NCI-H82 (cell line): ENCODE data around the gene SPI1.
A peak's percentile ranks its signal among the peaks of the same experiment; 100 is the strongest.

Experiments used
- DNase-seq: peaks from one replicate; lab custom pipeline; 2025; lab: John Stamatoyannopoulos, UW

The SPI1 gene

DNA sequence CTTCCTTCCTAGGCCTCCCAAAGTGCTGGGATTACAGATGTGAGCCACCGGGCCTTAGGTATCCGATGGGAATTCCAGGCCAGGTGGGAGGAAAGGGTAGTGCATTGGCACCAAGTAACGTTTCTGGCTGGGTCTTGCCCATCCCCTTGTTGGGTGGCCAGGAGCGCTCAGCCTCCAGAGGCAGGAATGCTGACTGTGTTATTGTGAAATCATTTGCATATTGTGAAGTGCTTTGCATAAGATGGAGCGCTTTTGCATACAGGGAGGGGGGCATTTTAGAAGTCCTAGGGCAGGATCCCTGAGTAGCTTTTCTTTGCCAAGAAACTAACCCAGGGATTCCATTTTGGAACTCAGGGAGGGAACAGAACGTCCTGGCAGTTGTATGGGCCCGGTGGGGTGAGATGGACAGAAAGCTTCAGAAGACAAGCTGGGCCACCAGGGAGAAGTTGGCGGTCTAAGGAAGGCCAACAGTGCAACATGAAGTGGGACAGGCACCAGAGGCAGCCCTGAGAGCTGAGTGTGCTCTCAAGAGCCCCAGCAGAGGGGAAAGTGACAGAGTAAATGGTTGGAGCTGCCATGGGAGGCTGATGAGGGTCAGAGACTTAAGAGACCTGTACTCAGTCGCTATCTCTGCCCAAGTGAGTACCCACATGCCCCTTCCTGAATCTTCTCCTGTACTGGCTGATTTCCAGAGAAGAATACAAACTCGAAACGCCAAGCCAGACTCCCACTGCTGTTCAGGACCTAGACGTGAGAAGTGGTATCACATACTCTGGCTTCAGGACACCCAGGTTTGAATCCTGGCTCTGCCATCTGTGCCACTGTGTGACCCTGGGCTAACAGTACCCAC is 28.8 kb upstream of the SPI1 start:
- no peak for DNase-seq

DNA sequence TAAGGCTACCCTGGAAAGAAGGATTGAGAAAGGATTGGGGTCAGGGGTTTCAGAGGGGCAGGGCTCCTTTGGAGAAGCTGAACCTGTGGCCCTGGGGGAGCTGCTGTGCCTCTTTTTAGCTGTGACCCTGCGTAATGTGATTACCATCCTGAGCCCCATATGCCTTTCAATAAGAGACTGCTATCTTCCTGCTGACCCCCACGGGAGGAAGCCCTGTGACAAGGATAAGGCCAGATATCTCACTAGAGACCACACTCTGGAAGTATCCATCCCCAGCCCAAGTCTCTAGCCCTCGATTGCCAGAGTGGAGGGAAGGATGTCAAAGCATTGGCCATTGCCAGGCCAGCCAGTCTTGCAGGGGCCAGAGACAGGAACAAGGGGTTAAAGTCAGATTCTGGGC is 25.2 kb upstream of the SPI1 start:
- peak; percentile 67 for DNase-seq

DNA sequence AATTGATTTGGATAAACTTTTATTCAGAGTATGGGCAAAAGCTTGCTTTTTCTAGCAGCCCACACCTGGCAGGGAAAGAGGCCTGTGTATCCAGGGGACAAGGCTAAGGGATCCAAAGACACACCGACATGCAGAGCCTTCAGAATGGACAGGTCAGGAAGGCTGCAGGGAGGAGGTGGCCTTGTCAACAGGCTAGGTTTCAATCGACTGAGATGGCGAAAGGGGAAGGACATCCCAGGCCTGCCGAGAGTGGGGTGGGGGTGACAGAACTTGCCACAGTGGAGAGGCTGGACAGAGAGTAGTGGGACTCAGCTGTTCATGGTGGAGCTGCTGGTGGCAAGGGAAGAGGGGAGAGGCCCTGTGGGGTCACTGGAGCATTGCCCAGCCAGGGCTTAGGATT is 24.8 kb upstream of the SPI1 start:
- DNase-seq = no peak

DNA sequence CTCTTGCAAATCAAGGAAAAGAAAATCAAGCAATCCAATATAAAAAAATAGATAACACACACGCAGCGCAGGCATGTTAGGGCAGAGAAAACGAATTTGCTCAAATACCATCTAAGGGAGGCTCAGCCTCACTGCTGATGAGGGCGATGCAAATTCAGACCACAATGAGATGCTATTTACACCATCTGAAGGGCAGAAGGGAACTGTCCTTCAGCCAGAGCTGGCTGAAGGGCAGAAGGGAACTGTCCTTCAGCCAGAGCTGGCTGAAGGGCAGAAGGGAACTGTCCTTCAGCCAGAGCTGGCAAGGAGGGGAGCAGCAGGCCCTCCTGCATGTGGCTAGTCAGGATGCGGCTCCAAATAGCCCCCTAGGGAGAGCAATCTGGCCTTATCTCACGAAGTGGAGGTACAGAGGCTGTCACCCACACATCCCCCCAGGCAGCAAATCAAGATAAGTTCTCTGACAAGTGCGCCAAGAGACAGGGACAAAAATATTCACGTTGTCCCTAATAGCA is 22.5 kb upstream of the SPI1 start:
- no peak for DNase-seq

DNA sequence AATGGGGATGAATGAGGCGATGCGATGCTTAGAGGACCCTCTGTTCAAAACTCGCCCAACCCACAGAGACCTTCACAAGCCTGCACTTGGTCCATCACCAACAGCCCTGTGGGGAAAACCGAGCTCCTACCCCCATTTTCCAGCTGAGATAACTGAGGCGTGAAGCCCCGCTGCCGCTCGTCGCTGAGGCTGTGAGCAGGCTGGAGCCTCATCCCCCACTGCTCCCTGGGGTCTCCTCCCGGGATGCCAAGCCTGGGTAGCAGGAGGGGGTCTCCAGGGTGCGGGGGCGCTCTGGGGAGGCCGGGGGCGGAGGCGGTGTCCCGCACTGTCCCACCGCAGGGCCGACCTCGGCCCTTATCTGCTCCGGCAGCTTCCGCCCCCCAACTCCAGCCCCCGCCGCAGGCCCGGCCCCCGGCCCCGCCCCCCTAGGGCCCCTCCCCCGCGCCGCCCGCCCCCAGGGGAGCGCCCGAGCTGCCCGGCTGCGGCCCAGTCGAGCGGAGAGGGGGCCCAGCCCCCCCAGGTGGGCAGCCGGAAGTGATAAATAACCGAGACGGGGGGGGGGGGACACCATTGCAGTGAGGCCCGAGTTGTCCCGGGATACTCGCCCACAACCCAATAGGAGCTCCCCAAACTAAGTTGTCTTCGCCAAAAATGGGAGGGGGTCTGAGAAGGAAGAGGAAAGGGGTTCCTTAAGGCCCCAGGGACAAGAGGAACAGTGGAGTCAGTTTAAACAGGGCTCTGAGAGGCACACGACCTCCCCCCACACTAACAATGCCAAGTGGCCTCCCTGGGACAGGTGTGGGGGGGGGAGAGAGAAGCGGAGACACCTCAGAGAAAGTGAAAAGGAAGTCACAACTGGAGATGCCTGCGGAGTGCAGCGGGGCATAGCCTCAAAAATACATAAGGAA is 21.8 kb upstream of the SPI1 start:
- DNase-seq = no peak

DNA sequence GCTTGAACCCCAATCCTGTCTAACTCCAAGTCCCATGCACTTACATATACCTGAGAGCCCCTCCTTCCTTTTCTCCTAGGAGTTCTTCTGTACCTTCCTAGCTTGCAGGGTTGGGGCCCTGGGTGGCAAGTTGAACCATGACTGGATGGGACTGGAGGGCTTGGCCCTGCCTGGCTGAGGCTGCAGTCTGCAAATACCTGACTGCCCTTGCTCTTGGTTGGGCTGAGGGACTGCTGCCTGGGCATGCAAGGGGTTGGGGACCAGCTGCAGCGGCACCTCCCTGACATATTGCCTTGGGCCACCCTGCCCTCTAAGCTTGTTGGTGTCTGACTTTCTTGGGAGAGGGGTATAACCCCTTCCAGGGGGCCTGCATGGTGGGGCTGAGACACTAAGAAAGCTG is 20.2 kb upstream of the SPI1 start:
- no peak for DNase-seq

DNA sequence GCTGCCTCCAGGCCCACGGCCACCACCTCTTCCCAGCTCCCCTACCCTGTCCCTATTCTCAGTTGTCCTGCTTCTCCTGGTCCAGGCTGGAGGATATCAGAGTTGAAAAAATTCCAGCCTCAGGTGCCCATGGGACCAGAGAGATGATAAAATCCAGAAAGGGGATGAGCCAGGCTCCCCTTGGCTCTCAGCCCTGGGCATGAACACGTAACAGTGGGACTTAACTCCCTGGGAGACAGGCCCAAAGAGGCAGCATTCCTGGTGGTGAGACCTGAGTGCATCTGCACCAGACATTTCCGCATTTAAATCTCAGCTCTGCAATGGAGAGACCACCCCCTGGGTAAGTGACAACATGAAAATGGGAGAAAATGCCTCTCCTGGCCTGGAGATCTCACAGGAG is 19.7 kb upstream of the SPI1 start:
- DNase-seq = no peak

DNA sequence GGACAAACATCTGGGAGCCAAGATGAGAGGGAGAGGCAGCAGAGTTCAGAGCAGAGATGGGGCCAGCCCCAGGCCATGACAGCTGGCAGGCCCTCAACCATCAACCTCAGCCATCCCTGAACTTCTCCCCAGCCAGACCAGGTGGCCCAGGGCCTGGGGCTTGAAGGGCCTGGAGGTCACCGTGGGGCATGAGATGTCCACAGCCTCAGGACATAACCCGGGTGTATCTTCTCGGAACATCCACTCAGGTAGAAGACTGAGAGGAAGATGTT is 17.6 kb upstream of the SPI1 start:
- no peak for DNase-seq

DNA sequence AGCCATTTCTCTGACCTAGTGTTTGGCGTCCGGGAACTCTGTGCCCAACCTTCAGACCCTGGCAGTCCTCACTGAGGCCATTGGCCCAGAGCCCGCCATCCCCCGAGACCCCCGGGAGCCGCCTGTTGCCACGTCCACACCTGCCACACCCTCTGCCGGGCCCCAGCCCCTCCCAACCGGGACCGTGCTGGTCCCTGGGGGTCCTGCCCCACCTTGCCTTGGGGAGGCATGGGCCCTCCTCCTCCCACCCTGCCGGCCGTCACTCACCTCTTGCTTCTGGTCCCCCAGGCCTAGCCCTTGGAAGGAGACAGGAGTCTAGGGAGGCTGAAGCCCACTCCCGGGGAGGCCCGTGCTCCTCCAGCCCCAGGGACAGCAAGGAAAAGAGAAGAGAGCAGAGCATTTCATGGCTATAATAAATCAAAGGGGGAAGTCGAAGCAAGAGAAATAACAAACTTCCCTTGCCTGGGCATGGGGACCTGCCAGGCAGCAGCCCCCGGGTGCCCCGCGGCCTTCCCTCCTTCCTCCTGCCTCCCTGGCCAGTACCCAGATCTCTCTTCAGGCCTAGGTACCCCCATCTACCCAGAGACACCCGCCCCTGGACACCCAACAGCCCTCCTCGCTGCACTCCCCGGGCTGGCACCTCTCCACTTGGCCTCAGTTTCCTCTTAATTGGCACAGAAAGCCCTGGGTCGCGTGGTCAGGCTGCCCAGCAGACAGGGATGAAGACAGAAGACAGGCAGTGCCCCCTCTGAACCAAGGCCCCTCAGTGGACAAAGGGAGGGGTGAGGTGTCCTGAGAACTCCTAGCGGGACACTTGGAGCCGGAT is 17.1 kb upstream of the SPI1 start:
- no peak for DNase-seq

DNA sequence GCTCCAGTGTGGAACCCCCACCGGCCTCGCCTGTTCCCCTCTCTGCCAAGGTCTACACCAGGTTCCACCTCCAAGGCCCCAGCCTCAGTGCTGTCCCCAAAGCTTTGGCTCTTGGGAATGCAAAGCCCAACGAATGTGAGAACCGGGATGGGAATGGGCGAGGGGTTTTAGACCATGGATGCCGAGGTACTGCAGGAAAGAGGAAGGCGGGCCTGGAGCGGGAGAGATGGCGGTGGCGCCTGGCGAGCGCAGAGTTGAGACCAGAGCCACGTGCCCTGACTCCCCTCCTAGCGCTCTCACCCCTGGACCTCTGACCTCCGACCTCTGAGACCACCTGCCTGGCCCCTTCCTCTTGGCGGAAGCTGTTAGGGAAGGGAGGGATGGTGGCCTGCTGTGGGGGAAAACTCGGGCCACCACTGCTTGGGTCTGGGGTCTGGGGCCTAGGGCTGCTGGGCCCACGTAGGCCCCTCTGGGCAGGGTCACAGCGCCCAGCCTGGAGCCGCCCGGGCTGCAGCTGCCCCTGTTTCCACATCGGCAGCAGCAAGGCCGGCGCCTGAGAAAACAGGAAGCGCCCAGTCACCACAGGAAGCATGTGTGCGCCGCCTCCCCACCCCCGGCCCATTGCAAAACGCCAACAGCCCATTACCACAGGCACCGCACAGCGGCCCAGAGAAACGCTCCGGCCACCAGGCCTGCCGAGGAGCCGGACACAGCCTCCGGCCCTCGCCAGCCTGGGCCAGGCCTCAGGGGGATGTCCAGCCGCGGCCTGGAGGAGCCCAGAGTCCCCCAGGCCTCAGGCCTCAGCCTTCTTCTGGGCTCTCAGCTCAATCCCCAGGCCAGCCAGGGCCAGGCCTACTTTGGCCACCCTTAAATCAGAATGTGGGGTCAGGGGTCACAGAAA is 16.2 kb upstream of the SPI1 start:
- no peak for DNase-seq

DNA sequence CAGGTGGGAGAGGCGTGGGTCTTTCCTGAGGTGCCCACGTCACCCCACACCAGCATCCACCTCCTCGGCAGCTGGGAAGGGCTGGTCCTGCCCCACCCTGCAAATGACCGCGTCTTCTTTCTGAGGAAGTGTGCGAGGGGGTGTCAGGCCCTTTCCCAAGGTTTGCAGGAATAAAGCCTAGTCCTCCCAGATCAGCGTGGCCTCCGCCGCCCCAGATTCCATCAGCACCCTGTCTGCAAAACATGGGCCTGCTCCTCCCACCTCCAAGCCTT is 15.6 kb upstream of the SPI1 start:
- no peak for DNase-seq

DNA sequence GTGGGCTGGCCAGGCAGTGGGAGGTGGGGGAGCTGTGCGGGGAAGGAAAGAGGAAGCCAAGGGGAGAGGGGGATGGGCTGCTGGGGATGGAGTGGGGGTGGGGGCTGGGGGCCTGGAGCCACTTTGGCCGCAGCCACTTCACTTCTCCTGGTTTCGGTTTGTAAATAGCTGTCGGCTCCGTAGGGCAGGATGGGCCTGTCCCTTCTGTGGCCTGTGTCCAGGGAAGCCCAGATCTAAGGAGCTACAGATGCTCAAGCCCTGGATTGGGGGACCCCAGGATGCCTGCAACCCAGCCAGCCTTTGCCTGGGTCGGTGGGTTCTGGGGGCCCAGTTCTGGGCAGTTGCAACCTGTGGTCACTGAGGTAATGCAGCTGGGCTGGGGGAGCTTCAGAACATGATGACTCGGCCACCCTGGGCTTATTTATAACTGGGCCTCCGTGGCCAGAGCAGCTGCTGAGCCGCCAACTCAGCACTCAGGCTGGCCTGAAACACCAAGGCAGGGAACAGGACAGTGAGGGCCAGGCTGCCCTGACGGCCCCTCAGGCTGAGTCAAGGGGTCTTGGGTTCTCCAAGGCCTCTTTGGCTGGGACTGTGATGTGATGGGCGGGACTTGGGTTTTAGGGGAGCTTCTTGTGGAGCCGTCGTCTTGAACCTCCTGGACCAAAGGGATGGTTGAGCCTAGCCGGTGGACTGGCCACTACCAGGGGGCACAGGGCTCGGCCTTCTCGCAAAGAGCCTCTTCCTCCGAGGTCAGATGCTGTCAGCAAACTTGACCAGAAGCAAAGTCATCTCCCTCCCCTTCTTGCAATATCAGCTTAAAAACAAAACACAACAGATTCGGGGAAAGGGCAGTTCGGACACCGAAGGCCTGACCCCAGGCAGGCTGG is 15.1 kb upstream of the SPI1 start:
- DNase-seq = no peak

DNA sequence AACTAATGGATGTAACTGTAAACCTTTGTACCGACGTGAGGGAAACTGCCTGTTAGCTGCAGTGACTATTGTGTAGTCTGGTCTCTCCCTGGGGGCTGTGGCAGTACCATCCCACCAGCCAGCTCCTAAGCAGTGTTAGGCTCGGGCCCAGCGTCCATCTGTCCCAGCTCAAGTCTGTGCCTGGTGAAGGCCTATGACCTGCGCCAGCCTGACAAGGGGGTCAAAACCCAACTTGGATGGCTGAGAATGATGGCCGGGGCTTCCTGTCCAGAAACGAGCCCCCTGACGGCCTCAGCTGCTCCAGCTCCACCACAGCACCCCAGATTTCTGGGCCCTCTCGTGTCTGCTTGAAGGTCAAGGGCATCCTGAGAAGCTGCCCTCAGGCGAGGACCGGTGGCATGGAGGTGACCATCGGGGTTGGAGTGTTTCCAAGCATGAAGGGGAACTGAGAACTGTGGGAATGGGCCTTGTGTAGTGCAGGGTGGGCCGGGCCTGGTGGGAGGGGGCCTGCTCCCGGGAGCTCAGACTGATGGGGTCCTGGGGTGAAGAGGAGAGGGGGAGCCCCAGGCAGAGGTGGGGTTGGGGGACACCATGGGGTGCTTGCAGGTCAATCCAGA is 14.3 kb upstream of the SPI1 start:
- DNase-seq = no peak

DNA sequence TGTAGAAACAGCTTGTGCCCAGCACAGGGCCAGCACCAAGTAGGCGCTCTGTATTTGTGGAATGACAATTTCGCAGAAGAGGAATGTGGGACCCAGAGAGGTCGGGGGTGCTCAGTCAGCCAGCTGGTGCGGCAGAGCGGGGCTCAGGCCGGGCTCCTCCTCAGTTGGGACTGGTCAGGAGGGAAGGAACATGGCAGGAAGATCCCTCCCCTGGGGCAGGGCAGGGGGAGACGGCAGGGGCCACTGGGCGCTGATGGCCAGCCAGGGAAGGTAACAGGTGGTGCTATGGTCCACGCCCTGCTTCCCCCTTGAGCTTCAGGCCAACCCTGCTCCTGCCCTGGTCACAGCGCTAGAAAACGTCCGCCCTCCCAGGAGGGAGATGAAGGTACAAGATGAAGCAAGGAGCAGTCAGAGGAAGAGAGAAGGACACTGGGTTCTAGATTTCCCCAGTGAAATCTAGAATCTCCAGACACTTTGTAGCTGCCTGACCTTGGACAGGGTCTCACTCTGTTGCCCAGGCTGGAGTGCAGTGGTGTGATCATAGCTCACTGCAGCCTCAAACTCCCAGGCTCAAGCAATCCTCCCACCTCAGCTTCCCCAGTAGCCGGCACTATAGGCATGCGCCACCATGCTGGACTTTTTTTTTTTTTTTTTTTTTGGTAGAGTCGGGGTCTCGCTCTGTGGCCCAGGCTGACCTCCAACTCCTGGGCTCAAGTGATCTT is 13.5 kb upstream of the SPI1 start:
- no peak for DNase-seq

DNA sequence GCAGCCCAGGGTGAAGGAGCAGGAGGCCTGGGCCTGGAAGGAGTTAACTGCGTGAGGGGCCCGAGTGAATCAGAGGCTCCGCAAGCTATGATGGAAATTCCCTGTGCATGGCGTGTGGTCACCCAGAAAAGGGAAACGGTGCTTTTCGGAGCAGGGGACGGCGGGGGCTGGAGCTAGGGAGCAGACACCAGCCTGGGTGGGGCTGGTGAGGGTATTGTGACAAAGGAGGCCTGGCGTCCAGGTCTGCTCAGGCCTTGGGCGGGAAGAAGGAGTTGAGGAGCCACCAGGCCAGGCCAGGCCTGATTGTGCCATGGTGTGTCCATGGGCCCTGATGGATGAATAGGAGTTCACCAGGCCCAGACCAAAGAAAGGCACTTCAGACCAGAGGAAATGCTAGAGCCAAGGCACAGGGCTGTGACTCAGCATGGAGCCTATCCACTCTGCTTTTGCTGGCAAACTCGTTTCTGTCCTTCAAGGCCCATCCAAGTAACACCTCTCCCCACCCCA is 12.8 kb upstream of the SPI1 start:
- DNase-seq = no peak

DNA sequence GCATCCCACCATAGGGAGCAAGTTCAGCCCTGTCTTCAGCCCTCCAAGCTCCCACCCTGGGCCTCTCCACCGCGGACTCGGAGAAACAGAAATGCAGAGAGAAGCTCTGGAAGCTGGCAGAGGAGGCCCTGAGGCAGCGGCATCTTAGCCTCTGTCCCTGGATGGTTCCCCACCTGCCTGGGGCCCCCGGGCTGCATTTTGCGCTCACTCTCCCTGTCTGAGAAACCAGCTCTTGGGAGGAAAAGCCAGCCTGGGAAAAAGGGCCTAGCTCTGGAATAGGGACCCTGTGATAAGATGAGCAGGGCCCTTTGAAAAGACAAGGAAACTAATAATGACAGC is 12.0 kb upstream of the SPI1 start:
- no peak for DNase-seq

DNA sequence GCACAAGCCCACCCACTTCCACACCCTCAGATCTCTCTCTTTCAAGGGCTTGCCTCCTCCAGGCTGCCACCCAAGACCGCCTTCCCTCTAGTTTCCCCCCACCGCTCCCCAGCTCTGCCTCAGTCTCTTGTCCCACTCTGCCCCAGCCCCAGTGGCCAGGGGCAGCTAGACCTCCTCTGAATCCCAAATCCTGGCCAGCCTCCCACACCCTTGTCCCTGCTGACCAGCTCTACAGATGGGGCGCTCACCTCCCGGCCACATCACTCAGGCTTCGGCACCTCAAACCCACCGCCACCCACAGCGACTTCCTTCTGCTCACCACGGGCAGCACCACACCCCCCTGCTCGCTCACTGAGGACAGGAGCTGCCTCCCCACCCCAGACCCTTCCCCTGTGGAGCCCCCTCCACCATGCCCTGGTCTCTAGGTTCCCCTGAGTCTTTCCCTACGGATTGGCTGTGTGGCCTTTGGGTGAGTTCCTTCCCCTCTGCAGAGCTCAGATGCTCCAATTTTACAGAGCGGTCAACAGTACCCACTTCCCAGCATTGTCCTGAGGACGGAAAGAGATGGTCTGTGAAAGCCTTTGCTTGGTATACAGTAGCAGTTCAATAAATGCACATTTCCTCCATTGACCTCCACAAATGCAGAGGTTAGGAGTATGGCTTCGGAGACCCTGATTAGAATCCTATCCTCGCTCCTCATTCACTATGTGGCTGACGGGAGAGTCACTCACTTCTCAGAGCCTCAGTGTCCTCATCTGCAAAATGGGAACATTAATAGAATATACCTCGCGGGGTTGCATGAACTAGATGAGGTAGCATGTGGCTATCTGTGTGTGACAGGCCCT is 11.5 kb upstream of the SPI1 start:
- no peak for DNase-seq
